ENCODE results near the gene C9orf153. TPM values are rescaled to one million over a fixed set of nuclear protein-coding genes. Genes with fewer than 3 reads are reported as not detected.

Gene C9orf153
- total and polyA plus RNA-seq, 4 donors = 1.3 to 1.4 TPM; not detected in 2

DNA sequence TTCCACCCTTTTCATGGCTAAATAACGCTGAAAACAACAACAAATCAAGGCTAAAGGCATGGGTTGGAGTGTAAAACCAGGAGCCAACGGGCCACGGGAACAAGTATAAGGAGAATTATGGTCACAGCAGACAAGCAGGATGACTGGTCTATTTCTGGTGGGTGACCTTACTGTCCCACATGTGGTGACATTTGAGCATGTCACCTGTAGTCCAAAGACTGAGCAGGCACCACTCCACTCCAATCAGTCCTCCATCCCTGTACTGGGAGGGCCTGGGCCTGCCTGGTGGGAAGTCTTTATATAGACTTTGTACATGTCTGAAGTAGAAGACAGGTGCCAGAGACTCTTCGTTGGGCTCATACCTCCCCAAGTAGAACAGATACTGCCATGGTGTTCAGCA lies 36.8 kb downstream of the C9orf153 start:
- Histone ChIP-seq H3K4me3 (ENCODE audit: low read length in 2 of 2) (no peak overlapping the region), H3K27me3 (ENCODE audit: control insufficient read depth in 1 of 2, insufficient read depth in 2 of 2, low read length in 1 of 2) (no peaks in the 10 kb centered on the region), H3K27ac (ENCODE audit: low read depth in 1 of 2, low read length in 2 of 2) (no peak overlapping the region), H3K4me1 (ENCODE audit: control insufficient read depth in 1 of 2, insufficient read depth in 2 of 2, low read length in 2 of 2) (no peaks in the 10 kb centered on the region), H3K9me3 (ENCODE audit: control insufficient read depth, low read length) (no peaks in the 10 kb centered on the region), H3K36me3 (ENCODE audit: control insufficient read depth in 1 of 2, insufficient read depth in 2 of 2, low read length in 1 of 2) (peaks cover 2 to 4% of the 10 kb centered on the region in 2 donors)
- intact Hi-C loops (cut with DNase I) = no loop called here
- 85 to 87% methylated on average over 4 of the region's 4 CpGs for WGBS, 2 donors
- DNase-seq = no peak
- no peak for ATAC-seq (ENCODE audit: low FRiP score)

DNA sequence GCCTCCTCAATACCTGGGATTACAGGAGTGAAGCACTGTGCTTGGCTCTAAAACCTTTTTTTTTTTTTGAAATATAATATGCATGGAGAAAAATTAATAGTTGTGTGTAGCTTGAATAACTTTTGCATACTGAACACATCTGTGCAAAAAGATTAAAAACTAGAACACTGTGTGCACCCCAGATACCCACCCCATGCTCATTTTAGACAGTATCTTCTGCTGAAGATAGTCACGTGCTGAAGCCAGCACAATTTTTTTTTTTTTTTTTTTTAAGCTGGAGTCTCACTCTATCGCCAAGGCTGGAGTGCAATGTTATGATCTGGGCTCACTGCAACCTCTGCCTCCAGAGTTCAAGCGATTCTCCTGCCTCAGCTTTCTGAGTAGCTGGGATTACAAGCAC lies 39.9 kb downstream of the C9orf153 start:
- Histone ChIP-seq H3K4me1 (ENCODE audit: control insufficient read depth in 1 of 2, insufficient read depth in 2 of 2, low read length in 2 of 2) (no peaks in the 10 kb centered on the region), H3K27ac (ENCODE audit: low read depth in 1 of 2, low read length in 2 of 2) (no peak overlapping the region), H3K27me3 (ENCODE audit: control insufficient read depth in 1 of 2, insufficient read depth in 2 of 2, low read length in 1 of 2) (no peaks in the 10 kb centered on the region), H3K4me3 (ENCODE audit: low read length in 2 of 2) (no peak overlapping the region), H3K9me3 (ENCODE audit: control insufficient read depth, low read length) (no peaks in the 10 kb centered on the region), H3K36me3 (ENCODE audit: control insufficient read depth in 1 of 2, insufficient read depth in 2 of 2, low read length in 1 of 2) (no peaks in the 10 kb centered on the region)
- intact Hi-C loops (cut with DNase I) = no loop called here
- DNase-seq = no peak
- no peak for ATAC-seq (ENCODE audit: low FRiP score)
- 74 to 78% methylated on average over 3 of the region's 3 CpGs for WGBS, 2 donors

DNA sequence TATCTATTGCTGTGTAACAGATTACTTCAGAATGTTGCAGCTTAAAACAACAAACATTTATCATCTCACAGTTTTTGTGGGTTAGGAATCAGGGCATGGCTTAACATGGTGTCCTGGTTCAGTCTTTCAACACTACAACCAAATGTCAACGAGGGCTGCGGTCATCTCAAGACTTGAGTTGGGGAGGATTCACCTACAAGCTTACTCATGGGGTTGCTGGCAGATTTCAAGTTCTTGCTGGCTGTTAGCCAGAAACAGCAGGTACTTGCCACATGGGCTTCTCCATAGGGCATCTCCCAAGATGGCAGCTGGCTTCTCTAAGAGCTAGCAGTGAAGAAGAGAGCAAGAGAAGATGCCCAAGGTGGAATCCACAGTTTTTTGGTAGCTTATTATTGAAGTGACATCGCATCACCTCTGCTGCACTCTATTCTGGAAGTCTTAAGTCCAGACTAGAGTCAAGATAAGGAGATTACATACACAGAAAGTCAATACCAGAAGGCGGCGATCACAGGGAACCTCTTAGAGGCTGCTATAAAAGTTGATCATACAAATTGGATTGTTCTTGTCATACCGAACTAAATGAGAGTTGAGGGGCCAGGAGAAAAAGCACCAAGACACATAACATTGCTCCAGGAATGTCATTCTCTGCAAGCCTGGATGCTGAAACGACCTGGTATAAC lies 42.2 kb downstream of the C9orf153 start:
- Histone ChIP-seq H3K9me3 (ENCODE audit: control insufficient read depth, low read length) (no peaks in the 10 kb centered on the region), H3K4me3 (ENCODE audit: low read length in 2 of 2) (no peak overlapping the region), H3K36me3 (ENCODE audit: control insufficient read depth in 1 of 2, insufficient read depth in 2 of 2, low read length in 1 of 2) (no peaks in the 10 kb centered on the region), H3K27me3 (ENCODE audit: control insufficient read depth in 1 of 2, insufficient read depth in 2 of 2, low read length in 1 of 2) (no peaks in the 10 kb centered on the region), H3K27ac (ENCODE audit: low read depth in 1 of 2, low read length in 2 of 2) (no peak overlapping the region), H3K4me1 (ENCODE audit: control insufficient read depth in 1 of 2, insufficient read depth in 2 of 2, low read length in 2 of 2) (no peaks in the 10 kb centered on the region)
- DNase-seq (no peak), ATAC-seq (ENCODE audit: low FRiP score) (no peak)
- 83 to 85% methylated on average over 7 of the region's 7 CpGs for WGBS, 2 donors
- intact Hi-C loops (cut with DNase I) = no loop called here

DNA sequence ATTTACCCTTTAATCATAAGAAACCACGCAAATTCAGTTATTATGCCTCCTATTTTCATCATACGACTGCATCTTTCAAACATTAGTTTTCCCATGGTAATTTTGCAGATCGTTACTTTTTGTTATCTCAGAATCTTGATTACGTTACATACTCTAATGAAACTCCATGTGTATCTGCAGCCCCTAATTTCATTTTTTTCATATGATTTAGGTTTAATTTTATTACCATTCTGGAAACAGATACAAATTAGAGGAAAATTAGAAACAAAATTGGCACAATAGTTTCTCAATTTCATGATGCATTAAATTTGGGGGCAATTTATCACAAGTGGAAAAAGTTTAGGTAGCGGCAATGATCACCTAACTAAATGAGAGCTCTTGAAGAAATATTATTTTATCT lies 52.3 kb downstream of the C9orf153 start:
- Histone ChIP-seq H3K9me3 (ENCODE audit: control insufficient read depth, low read length) (no peaks in the 10 kb centered on the region), H3K27me3 (ENCODE audit: control insufficient read depth in 1 of 2, insufficient read depth in 2 of 2, low read length in 1 of 2) (no peaks in the 10 kb centered on the region), H3K36me3 (ENCODE audit: control insufficient read depth in 1 of 2, insufficient read depth in 2 of 2, low read length in 1 of 2) (no peaks in the 10 kb centered on the region), H3K4me1 (ENCODE audit: control insufficient read depth in 1 of 2, insufficient read depth in 2 of 2, low read length in 2 of 2) (no peaks in the 10 kb centered on the region), H3K4me3 (ENCODE audit: low read length in 2 of 2) (no peak overlapping the region), H3K27ac (ENCODE audit: low read depth in 1 of 2, low read length in 2 of 2) (no peak overlapping the region)
- intact Hi-C loops (cut with DNase I) = no loop called here
- WGBS, 2 donors = 74 to 92% methylated on average over 5 of the region's 5 CpGs
- no peak for ATAC-seq (ENCODE audit: low FRiP score)
- no peak for DNase-seq

DNA sequence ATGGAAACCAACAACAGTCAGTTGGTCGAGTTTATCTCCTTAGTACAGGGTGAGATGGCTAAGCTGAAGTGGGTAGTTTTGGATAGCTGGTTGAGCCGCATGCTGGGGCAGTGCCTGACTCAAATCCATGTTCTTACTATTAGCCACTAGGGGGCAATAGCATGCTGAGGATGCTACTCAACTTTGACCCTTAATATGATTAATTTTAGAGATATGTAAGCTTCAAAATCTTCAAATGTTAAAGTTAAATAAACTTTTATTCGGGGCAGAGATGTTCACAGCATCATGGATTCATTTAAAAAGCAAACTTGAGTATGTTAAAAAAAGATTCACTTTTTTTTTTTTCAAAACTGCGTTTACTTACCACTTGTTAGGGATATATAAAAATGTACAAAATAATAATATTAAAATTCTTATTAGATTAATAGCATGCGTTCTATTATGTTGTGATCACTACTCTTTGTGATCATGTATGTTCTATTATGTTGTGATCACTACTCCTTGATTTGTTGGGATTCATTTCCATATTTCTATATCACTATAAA lies 57.0 kb downstream of the C9orf153 start:
- Histone ChIP-seq H3K4me1 (ENCODE audit: control insufficient read depth in 1 of 2, insufficient read depth in 2 of 2, low read length in 2 of 2) (no peaks in the 10 kb centered on the region), H3K9me3 (ENCODE audit: control insufficient read depth, low read length) (no peaks in the 10 kb centered on the region), H3K4me3 (ENCODE audit: low read length in 2 of 2) (no peak overlapping the region), H3K27me3 (ENCODE audit: control insufficient read depth in 1 of 2, insufficient read depth in 2 of 2, low read length in 1 of 2) (no peaks in the 10 kb centered on the region), H3K27ac (ENCODE audit: low read depth in 1 of 2, low read length in 2 of 2) (no peak overlapping the region), H3K36me3 (ENCODE audit: control insufficient read depth in 1 of 2, insufficient read depth in 2 of 2, low read length in 1 of 2) (no peaks in the 10 kb centered on the region)
- WGBS, 2 donors = 29 to 30% methylated on average over 5 of the region's 5 CpGs
- no peak for DNase-seq
- intact Hi-C loops (cut with DNase I) = no loop called here
- no peak for ATAC-seq (ENCODE audit: low FRiP score)

DNA sequence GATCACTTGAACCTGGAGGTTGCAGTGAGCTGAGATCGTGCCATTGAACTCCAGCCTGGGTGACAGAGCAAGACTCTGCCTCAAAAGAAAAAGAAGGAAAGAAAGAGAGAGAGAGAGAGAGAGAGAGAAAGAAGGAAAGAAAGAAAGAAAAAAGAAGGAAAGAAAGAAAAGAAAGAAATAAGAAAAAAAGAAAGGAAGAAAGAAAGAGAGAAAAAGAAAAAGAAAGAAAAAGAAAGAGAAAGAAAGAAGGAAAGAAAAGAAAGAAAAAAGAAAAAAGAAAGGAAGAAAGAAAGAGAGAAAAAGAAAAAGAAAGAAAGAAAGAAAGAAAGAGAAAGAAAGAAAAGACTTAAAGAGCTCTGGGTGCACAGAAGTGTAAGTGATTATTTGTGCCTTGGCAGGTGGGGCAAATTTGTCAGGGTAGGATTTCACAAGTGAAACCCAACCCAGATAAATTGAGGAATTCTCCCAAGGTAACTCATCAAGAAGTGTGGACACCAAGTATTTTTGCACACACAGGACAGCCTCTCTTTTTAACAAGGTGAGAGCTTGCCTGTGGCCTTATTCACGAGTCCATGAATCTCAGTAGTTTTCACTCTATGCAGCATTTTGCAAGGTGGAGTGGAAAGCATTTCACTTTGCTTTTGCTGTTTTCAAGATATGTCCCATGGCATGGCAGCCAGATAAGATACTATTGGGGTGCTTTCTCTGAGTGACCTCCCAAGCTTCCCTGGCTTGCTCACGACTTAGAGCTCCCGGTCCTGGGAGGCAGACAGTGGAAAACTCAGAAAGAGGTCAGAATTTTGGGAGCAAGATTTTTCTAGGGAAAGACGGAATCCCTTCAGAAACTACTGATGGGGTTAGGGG lies 57.8 kb downstream of the C9orf153 start:
- WGBS, 2 donors = 80 to 86% methylated on average over 5 of the region's 5 CpGs
- intact Hi-C loops (cut with DNase I) = no loop called here
- no peaks in the 10 kb centered on the region for H3K36me3 ChIP-seq (ENCODE audit: control insufficient read depth in 1 of 2, insufficient read depth in 2 of 2, low read length in 1 of 2)

DNA sequence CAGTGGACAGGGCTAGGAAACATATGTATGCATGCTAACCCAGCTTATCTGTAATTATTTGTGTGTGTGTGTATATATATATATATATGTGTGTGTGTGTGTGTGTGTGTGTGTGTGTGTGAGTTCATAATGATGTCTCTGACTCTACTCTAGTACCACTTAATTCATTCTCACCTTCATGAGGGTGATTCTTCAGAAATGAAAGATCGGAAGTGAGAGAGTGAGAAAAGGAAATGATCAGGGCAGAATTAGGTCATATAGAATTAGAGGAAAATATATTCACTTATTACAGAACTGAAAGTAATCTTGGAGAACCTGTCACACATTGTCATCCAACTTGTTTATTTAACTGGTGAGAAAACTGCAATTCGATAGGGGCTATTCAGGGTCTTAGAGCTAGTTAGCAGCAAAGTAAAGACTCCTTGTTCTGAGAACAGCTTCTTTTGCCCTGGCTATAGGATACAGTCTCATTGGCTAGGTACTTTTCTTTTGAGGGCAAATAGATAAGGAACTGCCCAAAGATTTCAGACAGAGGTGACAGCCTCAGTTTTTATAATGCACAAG lies 58.8 kb downstream of the C9orf153 start:
- no peaks in the 10 kb centered on the region for H3K36me3 ChIP-seq (ENCODE audit: control insufficient read depth in 1 of 2, insufficient read depth in 2 of 2, low read length in 1 of 2)
- 70 to 72% methylated on average over 2 of the region's 2 CpGs for WGBS, 2 donors
- no peak for DNase-seq
- H3K27ac ChIP-seq (ENCODE audit: low read depth in 1 of 2, low read length in 2 of 2) = no peak overlapping the region
- no peaks in the 10 kb centered on the region for H3K27me3 ChIP-seq (ENCODE audit: control insufficient read depth in 1 of 2, insufficient read depth in 2 of 2, low read length in 1 of 2)
- ATAC-seq (ENCODE audit: low FRiP score) = no peak
- no peaks in the 10 kb centered on the region for H3K4me1 ChIP-seq (ENCODE audit: control insufficient read depth in 1 of 2, insufficient read depth in 2 of 2, low read length in 2 of 2)
- H3K9me3 ChIP-seq (ENCODE audit: control insufficient read depth, low read length) = no peaks in the 10 kb centered on the region
- no peak overlapping the region for H3K4me3 ChIP-seq (ENCODE audit: low read length in 2 of 2)
- intact Hi-C loops (cut with DNase I) = no loop called here

More for the DNA sequence above, 57.8 kb downstream of the C9orf153 start:
- Histone ChIP-seq H3K4me3 (ENCODE audit: low read length in 2 of 2) (no peak overlapping the region), H3K27ac (ENCODE audit: low read depth in 1 of 2, low read length in 2 of 2) (no peak overlapping the region), H3K9me3 (ENCODE audit: control insufficient read depth, low read length) (no peaks in the 10 kb centered on the region), H3K27me3 (ENCODE audit: control insufficient read depth in 1 of 2, insufficient read depth in 2 of 2, low read length in 1 of 2) (no peaks in the 10 kb centered on the region), H3K4me1 (ENCODE audit: control insufficient read depth in 1 of 2, insufficient read depth in 2 of 2, low read length in 2 of 2) (no peaks in the 10 kb centered on the region)
- ATAC-seq (ENCODE audit: low FRiP score) (no peak), DNase-seq (no peak)

DNA sequence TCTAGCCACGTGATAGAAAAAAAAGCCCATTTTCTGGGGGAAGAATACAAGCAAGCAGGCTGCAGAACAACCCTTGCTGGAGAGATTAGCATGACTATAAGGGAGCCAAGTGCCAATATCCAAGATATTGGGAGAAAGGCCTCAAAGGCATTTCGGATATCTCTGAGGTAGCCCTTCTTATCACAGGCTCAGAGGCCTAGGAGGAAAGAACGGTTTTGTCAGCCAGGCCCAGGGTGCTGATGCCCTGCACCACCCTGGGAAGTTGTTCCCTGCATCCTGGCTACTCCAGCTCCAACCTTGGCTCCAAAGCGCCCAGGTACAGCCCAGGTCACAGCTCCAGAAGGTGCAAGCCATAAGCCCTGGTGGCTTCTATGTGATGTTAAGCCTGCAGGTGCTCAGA lies 66.4 kb downstream of the C9orf153 start:
- 74 to 80% methylated on average over 4 of the region's 4 CpGs for WGBS, 2 donors
- DNase-seq = no peak

More for the DNA sequence above, 66.4 kb downstream of the C9orf153 start:
- intact Hi-C loops (cut with DNase I) = no loop called here
- Histone ChIP-seq H3K27me3 (ENCODE audit: control insufficient read depth in 1 of 2, insufficient read depth in 2 of 2, low read length in 1 of 2) (no peaks in the 10 kb centered on the region), H3K36me3 (ENCODE audit: control insufficient read depth in 1 of 2, insufficient read depth in 2 of 2, low read length in 1 of 2) (no peaks in the 10 kb centered on the region), H3K27ac (ENCODE audit: low read depth in 1 of 2, low read length in 2 of 2) (no peak overlapping the region), H3K9me3 (ENCODE audit: control insufficient read depth, low read length) (peaks cover 3% of the 10 kb centered on the region), H3K4me1 (ENCODE audit: control insufficient read depth in 1 of 2, insufficient read depth in 2 of 2, low read length in 2 of 2) (no peaks in the 10 kb centered on the region), H3K4me3 (ENCODE audit: low read length in 2 of 2) (no peak overlapping the region)
- no peak for ATAC-seq (ENCODE audit: low FRiP score)
